Activated naive CD8-positive, alpha-beta T cell treated with anti-CD3 and anti-CD28 coated beads for 36 hours (primary cell): Measurements from ENCODE around the gene ARL5C. TPM values are rescaled to one million over a fixed set of nuclear protein-coding genes. Genes with fewer than 3 reads are reported as not detected.
"Not testable (repeated sequence)": the region's sequence is repeated elsewhere in the genome, so short reads cannot be mapped to it uniquely, and the experiment has no call there.

Source experiments
- DNase-seq: peaks from one replicate; pipeline ENCODE4 v3.0.0; 2021
- H3K27ac Mint-ChIP-seq: one replicate; pipeline ENCODE4 v1.8.0; 2022; ENCODE audit warnings: mild to moderate bottlenecking, moderate library complexity, mixed read lengths
- H3K27me3 Mint-ChIP-seq: one replicate; pipeline ENCODE4 v1.8.0; 2022; ENCODE audit warnings: mild to moderate bottlenecking, mixed read lengths
- H3K36me3 Mint-ChIP-seq: one replicate; pipeline ENCODE4 v1.8.0; 2021; ENCODE audit warnings: mild to moderate bottlenecking, mixed read lengths
- H3K4me1 Mint-ChIP-seq: one replicate; pipeline ENCODE4 v1.8.0; 2021; ENCODE audit warnings: mixed read lengths
- H3K4me3 Mint-ChIP-seq: one replicate; pipeline ENCODE4 v1.8.0; 2022; ENCODE audit warnings: mild to moderate bottlenecking, moderate library complexity, mixed read lengths
- H3K9me3 Mint-ChIP-seq: one replicate; pipeline ENCODE4 v1.8.0; 2022; ENCODE audit warnings: mixed read lengths
- total RNA-seq, 2 experiments: library from RNA; stranded (reverse); gene quantifications; one replicate each; pipeline ENCODE4 v1.2.3, GENCODE V29; 2021

ARL5C gene
- total RNA-seq, 2 experiments from 2014 or later: not detected

DNA sequence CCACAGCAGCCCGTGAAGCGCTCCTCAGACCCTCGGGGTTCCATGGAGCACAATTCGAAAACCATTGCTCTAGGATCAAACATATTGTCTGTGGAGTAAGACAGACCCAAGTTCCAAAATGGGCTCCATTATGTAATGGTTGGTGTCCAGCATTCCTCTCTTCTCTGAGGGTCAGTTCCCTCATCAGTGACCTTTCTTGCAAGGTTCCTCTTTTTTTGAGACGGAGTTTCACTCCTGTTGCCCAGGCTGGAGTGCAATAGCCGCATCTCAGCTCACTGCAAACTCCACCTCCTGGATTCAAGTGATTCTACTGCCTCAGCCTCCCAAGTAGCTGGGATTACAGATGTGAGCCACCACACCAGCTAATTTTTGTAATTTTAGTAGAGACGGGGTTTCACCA is 43.0 kb downstream of the ARL5C start:
- Mint-ChIP-seq H3K27ac (no peak overlapping the region), H3K27me3 (no peaks in the 10 kb centered on the region), H3K36me3 (no peaks in the 10 kb centered on the region), H3K9me3 (no peaks in the 10 kb centered on the region), H3K4me3 (no peak overlapping the region), H3K4me1 (peaks cover 4% of the 10 kb centered on the region)
- no peak for DNase-seq

DNA sequence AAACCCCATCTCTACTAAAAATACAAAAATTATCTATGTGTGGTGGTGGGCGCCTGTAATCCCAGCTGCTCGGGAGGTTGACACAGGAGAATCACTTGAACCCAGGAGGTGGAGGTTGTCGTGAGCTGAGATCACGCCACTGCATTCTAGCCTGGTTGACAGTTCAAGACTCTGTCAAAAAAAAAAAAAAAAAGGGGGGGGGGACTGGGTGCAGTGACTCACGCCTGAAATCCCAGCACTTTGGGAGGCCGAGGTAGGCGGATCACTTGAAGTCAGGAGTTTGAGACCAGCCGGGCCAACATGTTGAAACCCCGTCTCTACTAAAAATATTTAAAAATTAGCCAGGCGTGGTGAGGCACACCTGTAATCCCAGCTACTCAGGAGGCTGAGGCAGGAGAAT is 44.0 kb downstream of the ARL5C start:
- not testable (repeated sequence) for H3K36me3 Mint-ChIP-seq, H3K27ac Mint-ChIP-seq, H3K9me3 Mint-ChIP-seq, DNase-seq, H3K4me3 Mint-ChIP-seq, H3K27me3 Mint-ChIP-seq, H3K4me1 Mint-ChIP-seq

DNA sequence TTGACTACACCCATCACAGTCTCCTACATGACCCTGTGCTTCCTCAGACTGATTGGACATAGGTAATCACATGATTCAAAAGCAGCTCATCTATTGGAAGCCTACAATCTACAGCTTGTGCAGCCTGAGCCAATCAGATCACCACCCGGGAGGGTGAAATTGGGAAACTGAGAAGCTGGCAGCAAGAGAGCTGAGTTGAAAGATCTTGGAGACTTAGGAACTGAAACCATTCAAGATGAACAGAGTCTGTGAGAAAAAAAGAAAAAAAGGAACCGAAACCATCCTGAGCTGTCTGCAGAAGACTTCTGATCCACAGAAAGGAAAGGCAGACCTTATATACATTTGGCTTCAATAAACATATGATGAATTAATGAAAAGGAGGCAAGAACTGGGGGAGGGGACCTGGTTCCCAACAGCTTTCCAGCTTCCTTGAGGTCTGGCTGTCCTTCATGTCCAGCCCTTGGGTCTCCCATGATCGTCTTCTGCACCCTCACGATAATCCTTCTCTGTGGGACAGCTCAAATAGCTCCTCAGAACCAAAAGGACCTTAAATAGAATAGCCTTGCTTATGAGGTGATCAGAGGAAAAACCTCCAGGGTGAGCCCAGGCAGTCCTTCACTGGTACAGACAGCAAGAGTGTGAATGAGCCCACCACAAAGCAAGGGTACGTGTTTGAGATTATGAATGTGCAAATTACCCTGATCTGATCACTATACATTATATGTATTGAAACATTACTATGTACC is 47.1 kb downstream of the ARL5C start:
- DNase-seq: no peak
- H3K4me3 Mint-ChIP-seq: no peak overlapping the region
- H3K27ac Mint-ChIP-seq: no peak overlapping the region
- H3K9me3 Mint-ChIP-seq: no peaks in the 10 kb centered on the region
- H3K36me3 Mint-ChIP-seq: peaks cover 1% of the 10 kb centered on the region
- no peaks in the 10 kb centered on the region for H3K27me3 Mint-ChIP-seq
- H3K4me1 Mint-ChIP-seq: peaks cover 4% of the 10 kb centered on the region

DNA sequence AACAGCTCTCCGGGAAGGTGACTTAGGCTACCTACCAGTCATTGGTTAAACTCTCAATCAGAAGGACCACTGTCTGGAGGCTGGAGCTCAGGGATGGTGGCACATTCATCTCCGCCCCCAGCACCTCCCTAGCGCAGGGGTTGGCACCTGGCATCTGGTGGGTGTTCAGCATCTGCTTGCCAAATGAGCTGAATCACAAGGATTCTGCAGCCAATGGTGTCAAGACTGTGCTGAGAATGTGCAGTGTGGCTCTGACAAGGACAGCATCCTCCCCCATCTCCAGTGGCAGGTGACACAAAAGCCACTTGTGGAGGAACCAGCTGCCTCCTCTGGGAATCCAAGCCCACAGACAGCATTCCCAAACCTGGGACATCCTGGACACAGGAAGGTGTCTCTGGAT is 49.7 kb downstream of the ARL5C start:
- Mint-ChIP-seq H3K27me3 (no peaks in the 10 kb centered on the region), H3K27ac (no peak overlapping the region), H3K4me1 (peaks cover 4% of the 10 kb centered on the region), H3K4me3 (no peak overlapping the region), H3K36me3 (peaks cover 1% of the 10 kb centered on the region), H3K9me3 (no peaks in the 10 kb centered on the region)
- no peak for DNase-seq

DNA sequence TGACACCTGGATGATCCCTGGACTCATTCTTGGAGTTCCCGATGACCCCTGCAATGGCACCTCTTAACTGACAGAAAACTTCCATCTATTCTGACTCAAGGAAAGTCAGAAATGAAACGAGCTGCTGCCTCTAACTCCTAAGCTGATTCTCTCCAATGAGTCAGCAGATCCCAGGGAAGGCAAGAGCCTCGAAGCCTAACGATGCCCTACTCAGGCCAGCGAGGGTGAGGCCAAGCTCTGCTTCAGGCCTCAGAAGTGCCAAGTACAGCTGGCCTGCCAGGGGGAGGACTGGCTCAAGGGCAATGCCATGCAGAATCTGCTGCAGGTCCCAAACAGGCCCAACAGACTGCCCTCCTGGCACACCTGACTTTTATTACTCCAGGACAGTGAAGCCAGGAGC is 50.8 kb downstream of the ARL5C start:
- Mint-ChIP-seq H3K9me3 (no peaks in the 10 kb centered on the region), H3K36me3 (peaks cover 1% of the 10 kb centered on the region), H3K27ac (no peak overlapping the region), H3K4me1 (peaks cover 4% of the 10 kb centered on the region), H3K27me3 (no peaks in the 10 kb centered on the region), H3K4me3 (no peak overlapping the region)
- DNase-seq: no peak

GRCh38 chr17:39114723-39115122 is 51.2 kb downstream of the ARL5C start:
- Mint-ChIP-seq H3K36me3 (peaks cover 1% of the 10 kb centered on the region), H3K4me1 (peaks cover 4% of the 10 kb centered on the region), H3K9me3 (no peaks in the 10 kb centered on the region), H3K4me3 (no peak overlapping the region), H3K27me3 (no peaks in the 10 kb centered on the region), H3K27ac (no peak overlapping the region)
- DNase-seq: no peak

GRCh38 chr17:39113871-39114270 is 52.1 kb downstream of the ARL5C start:
- Mint-ChIP-seq H3K4me1 (peaks cover 4% of the 10 kb centered on the region), H3K9me3 (no peaks in the 10 kb centered on the region), H3K27ac (no peak overlapping the region), H3K4me3 (no peak overlapping the region), H3K36me3 (peaks cover 1% of the 10 kb centered on the region), H3K27me3 (no peaks in the 10 kb centered on the region)
- DNase-seq: no peak

GRCh38 chr17:39110435-39111136 is 55.4 kb downstream of the ARL5C start:
- no peak for DNase-seq
- Mint-ChIP-seq H3K4me1 (no peaks in the 10 kb centered on the region), H3K4me3 (no peak overlapping the region), H3K36me3 (no peaks in the 10 kb centered on the region), H3K27me3 (no peaks in the 10 kb centered on the region), H3K9me3 (no peaks in the 10 kb centered on the region), H3K27ac (no peak overlapping the region)

- Mint-ChIP-seq H3K36me3 (no peaks in the 10 kb centered on the region), H3K4me3 (no peak overlapping the region), H3K27ac (no peak overlapping the region), H3K4me1 (no peaks in the 10 kb centered on the region), H3K27me3 (no peaks in the 10 kb centered on the region), H3K9me3 (no peaks in the 10 kb centered on the region)
- DNase-seq: no peak
Observed at GRCh38 chr17:39108461-39109375, 57.2 kb downstream of the ARL5C start.

- Mint-ChIP-seq H3K4me3 (no peak overlapping the region), H3K4me1 (no peaks in the 10 kb centered on the region), H3K27ac (no peak overlapping the region), H3K36me3 (no peaks in the 10 kb centered on the region), H3K9me3 (no peaks in the 10 kb centered on the region), H3K27me3 (no peaks in the 10 kb centered on the region)
- no peak for DNase-seq
Observed at GRCh38 chr17:39107973-39108372, 58.0 kb downstream of the ARL5C start.

GRCh38 chr17:39107155-39107554 is 58.8 kb downstream of the ARL5C start:
- no peak for DNase-seq
- Mint-ChIP-seq H3K36me3 (no peaks in the 10 kb centered on the region), H3K9me3 (no peaks in the 10 kb centered on the region), H3K27ac (no peak overlapping the region), H3K4me1 (peaks cover 5% of the 10 kb centered on the region), H3K27me3 (no peaks in the 10 kb centered on the region), H3K4me3 (no peak overlapping the region)

Other genes starting within 250 kb of the ARL5C start
- gene FBXO47, start 198.8 kb downstream of the ARL5C start, total RNA-seq: under 1 TPM in 1 of 2 experiments, not detected in 1; 0.12 TPM
- 1 to 10 TPM in 1 of 2 experiments, under 1 TPM in 1; 0.54 to 1.1 TPM for gene PLXDC1, start 14.5 kb downstream of the ARL5C start, total RNA-seq
- gene CACNB1, start 31.5 kb upstream of the ARL5C start, total RNA-seq: 10 to 100 TPM; 12.7 to 14.4 TPM
- 1,000 to 10,000 TPM; 3,075 to 3,102 TPM for gene RPL19, start 34.1 kb upstream of the ARL5C start, total RNA-seq
- under 1 TPM; 0.14 to 0.20 TPM for gene STAC2, start 59.8 kb upstream of the ARL5C start, total RNA-seq
- gene FBXL20, start 235.5 kb upstream of the ARL5C start, total RNA-seq: 10 to 100 TPM; 15.7 to 16.3 TPM